Embryonic facial prominence (tissue), 1 donor: ENCODE data around the gene RUNX1.

Experiments used
- DNase-seq: peaks from one replicate; pipeline ENCODE4 v3.0.0-alpha.2; 2016; ENCODE audit errors: extremely low spot score

RUNX1 gene

GRCh38 chr21:35036465-35037383 is 12.4 kb downstream of the RUNX1 start:
- DNase-seq: no peak

DNA sequence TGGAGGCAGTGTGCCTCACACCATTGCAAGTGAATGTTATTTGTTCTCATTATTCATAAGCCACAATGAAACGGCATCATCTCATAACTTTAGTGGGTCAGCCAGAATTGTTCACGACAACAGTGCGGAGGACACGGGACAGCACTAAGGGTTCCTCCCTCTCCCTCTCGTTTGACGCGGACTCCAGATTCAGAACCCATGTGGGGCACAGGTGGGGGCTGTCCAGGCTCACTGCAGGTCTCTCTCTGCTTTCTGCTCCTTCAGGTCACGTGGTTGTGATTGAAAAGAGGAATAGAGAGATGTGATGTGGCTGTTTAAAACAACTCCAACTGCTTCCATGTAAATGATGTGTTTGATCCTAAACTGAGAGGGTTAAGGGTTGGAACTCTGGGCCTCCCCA is 13.5 kb downstream of the RUNX1 start:
- no peak for DNase-seq

DNA sequence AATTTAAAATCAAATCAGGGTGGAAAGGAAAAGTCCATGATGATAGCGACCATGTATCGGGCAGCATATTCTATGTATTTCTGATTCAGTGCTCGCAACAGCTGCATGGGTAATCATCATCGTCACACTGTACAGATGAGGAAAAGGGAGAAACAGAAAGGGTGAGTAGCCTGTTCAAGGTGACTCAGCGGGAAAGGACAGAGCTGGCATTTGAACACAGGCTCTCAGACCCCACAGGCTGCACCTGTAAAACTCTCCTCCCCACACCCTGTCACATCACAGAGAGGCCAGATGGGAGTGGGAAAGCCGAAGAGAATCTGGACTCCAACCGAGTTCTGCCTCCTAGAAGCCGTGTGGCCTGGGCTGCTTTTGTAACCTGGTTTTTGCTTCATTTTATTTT is 14.0 kb downstream of the RUNX1 start:
- DNase-seq: no peak

DNA sequence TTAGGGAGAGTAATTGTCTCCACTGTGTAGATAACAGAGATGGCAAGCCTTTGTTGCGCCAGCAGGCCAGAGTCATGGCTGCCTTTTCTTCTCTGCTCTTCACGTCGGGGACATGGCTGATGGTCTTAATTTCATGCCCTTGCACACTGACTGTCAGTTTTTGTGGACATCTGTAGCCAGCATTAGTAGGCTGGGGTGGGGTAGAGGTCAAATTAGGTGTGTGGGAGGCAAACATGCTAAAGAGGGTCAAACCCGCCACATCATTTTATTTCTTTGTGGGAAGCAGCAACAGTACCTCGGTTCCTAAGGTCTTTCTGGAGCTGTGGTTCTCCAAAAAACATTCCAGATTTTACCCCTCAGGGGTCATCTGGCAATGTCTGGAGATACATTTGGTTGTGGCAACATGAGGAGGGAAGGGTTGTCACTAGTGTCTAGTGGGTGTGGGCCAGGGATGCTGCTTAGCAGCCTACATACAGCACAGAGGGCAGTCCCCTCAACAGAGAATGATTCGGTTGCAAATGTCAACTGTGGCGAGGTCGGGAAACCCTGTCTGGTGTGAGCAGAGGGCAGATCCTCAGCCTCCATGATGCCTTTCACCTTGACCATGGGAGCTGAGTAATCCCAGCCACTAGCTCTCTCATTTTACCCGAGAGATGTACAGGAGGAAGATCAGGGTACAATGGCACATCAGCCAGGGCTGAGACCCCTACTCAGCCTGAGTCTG is 14.7 kb downstream of the RUNX1 start:
- no peak for DNase-seq

GRCh38 chr21:35032474-35033263 is 16.4 kb downstream of the RUNX1 start:
- DNase-seq: no peak

DNA sequence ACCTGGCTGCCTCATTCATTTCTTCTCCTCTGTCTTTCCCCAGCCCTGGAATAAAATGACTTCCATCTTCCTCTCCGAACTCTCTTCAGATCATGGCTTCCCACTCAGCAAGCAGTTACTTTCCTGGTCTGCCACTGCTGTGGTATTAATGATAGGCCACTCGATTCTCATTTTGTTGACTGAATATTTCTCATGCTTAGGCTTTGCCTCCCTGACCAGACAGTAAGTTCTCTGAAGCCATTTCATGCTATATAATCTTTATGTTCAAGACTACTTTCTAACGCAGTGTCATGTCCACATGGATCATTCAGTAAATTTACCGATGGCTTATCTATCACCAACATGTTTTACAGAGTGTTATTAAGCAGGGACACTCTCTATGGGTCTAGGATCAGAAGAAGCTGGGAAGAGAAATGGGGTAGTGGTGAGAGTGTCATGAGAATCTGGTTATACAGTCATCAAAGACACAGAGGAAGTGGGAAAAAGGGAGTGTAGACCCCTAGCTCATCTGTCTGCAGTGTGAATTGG is 20.6 kb downstream of the RUNX1 start:
- no peak for DNase-seq

GRCh38 chr21:35027563-35028450 is 21.3 kb downstream of the RUNX1 start:
- DNase-seq: no peak

DNA sequence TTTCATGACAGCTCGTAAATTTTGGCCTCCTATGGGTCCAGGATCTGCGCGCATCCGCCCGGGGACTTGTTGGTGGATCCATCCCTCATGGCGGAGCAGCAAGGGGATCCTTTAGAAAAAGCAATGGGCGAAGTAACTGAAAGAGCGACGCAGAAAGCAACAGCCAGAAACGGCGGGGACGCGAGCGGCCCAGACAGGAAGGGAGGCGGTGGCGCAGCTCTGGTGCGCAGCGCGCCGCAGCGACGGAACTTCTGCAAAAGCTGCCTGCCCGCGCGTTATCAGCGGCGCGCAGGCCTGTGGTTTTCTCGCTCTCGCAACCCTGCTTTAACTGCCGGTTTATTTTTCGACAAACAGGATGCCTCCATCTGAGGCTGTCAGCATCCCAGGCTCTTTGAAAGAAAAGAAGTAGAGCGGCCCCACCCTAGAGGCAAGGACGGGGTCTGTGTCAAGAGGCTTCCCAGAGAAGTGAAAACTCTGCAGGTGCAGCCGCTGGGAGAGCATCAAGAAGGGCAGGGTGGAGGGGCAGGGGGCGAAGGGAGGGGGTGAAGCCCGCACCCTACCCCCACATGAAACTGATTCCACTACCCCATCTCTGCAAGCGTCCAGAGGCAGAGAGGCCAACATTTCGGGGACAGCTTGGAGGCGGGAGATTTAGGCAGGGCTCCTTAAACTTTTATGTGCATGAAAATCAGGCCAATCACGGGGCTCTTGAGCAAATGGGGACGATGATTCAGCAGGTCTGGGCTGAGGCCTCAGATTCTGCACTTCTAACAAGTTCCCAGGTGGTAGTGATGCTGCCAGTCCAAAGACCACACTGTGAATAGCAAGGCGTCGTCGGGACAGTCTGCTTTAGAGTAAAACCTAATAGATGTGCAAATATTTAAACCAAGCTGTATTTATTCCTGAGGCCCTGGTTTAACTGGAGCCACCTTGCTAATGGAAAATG is 22.2 kb downstream of the RUNX1 start:
- no peak for DNase-seq

DNA sequence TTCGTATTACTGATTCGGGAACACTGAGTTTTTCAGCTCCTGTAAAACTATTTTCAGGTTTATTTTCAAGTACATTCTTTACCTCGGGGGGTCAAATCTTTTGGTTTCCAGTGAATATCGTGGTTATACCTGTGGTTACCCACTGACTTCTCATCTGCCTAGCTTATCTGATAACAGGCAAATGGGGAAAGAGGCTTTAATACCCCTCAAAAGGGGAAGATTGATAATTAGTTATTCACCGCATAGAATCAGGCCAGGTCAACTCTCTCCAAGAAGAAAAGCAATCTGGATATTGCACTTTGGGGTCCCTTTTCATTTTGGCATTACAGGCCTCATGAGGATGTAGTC is 23.0 kb downstream of the RUNX1 start:
- DNase-seq: no peak

GRCh38 chr21:35025206-35026152 is 23.6 kb downstream of the RUNX1 start:
- no peak for DNase-seq

- DNase-seq: no peak
Observed at GRCh38 chr21:35024513-35024912, 24.6 kb downstream of the RUNX1 start.

GRCh38 chr21:35024071-35024420 is 25.1 kb downstream of the RUNX1 start:
- no peak for DNase-seq

DNA sequence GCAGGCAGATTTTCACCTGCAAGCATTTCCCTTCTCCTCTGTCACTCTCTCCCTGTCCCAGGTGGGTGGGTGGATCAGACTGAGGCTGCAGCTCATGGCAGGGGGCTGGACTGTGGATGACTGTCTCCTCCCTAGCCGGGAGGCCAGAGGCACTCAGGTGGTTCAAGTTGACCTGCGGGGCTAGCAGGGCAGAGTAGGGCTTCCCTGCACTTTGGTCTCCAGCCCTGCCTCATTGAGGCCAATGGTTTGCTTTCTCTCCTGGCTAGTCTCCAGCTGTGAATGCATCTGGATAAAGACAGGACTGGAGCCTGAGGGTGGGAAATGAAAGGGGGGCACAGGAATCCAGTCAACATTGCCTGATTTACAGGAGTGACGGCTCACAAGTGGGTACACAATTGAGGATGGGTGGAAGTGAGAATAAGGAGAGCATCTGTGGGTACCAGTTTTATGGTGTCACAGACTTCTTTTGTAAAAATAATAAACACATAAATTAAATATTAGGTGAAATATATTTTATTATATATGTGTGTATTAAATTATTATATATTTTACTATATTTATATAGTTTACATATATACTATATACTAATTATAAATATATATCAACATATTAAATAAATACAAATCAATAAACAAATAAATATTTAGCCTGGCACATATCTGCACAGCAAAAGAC is 25.6 kb downstream of the RUNX1 start:
- DNase-seq: no peak

GRCh38 chr21:35021546-35021945 is 27.6 kb downstream of the RUNX1 start:
- no peak for DNase-seq

GRCh38 chr21:35020902-35021301 is 28.2 kb downstream of the RUNX1 start:
- DNase-seq: no peak

DNA sequence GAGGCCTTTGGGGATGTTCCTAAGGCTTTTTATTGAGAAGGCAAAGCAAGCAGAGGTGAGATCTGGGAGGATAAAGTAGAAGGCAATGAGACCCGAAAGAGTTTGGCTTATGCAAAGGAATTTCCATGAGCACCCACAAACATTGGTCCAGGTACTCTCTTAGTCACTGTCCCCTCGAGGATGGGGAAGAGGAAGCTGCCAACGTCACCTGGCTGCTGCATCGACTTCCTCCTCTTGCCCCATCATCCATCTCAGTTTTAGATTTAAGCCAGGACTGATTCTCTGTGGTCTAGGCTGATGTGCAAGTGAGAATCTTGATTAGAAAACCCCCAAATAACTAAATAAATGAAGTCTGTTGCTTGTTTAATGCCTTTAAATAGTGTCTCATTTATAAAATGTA is 28.7 kb downstream of the RUNX1 start:
- DNase-seq: no peak

GRCh38 chr21:35019631-35020032 is 29.5 kb downstream of the RUNX1 start:
- DNase-seq: no peak

GRCh38 chr21:35017256-35017655 is 31.8 kb downstream of the RUNX1 start:
- DNase-seq: no peak
